Embryonic facial prominence (tissue), 1 donor: ENCODE data around the gene DSG1.
"Not testable (repeated sequence)": the region's sequence is repeated elsewhere in the genome, so short reads cannot be mapped to it uniquely, and the experiment has no call there.

Experiments
- DNase-seq: peaks from one replicate; pipeline ENCODE4 v3.0.0-alpha.2; 2016; ENCODE audit errors: extremely low spot score

The DSG1 gene

GRCh38 chr18:31343454-31343853 is 25.5 kb downstream of the DSG1 start:
- no peak for DNase-seq

GRCh38 chr18:31353336-31353735 is 35.4 kb downstream of the DSG1 start:
- not testable (repeated sequence) for DNase-seq

GRCh38 chr18:31354990-31355389 is 37.0 kb downstream of the DSG1 start:
- no peak for DNase-seq

- no peak for DNase-seq
Observed at GRCh38 chr18:31356025-31356424, 38.1 kb downstream of the DSG1 start.

- DNase-seq, result no peak
Observed at GRCh38 chr18:31364190-31364589, 46.2 kb downstream of the DSG1 start.

- no peak for DNase-seq
Observed at GRCh38 chr18:31369478-31369877, 51.5 kb downstream of the DSG1 start.

- DNase-seq, result no peak
Observed at GRCh38 chr18:31371989-31372388, 54.0 kb downstream of the DSG1 start.

GRCh38 chr18:31373641-31374040 is 55.7 kb downstream of the DSG1 start:
- no peak for DNase-seq

GRCh38 chr18:31376477-31376876 is 58.5 kb downstream of the DSG1 start, which contains the start of gene DSG4:
TSS of gene DSG4 (plus strand) at chr18:31376777. CDS start at chr18:31376912, 135 bp downstream.
- no peak for DNase-seq

- DNase-seq, result no peak
Observed at GRCh38 chr18:31380912-31381311, 63.0 kb downstream of the DSG1 start.

GRCh38 chr18:31382107-31382506 is 64.1 kb downstream of the DSG1 start:
- no peak for DNase-seq

GRCh38 chr18:31386741-31387140 is 68.8 kb downstream of the DSG1 start:
- no peak for DNase-seq

- no peak for DNase-seq
Observed at GRCh38 chr18:31393286-31393685, 75.3 kb downstream of the DSG1 start.

- no peak for DNase-seq
Observed at GRCh38 chr18:31396796-31397612, 79.0 kb downstream of the DSG1 start.

GRCh38 chr18:31398191-31398590 is 80.2 kb downstream of the DSG1 start:
- DNase-seq, result no peak

GRCh38 chr18:31399306-31400032 is 81.5 kb downstream of the DSG1 start:
- DNase-seq, result no peak

- no peak for DNase-seq
Observed at GRCh38 chr18:31401156-31402025, 83.4 kb downstream of the DSG1 start.

- DNase-seq, result no peak
Observed at GRCh38 chr18:31402026-31402373, 84.0 kb downstream of the DSG1 start.

GRCh38 chr18:31403409-31403808 is 85.4 kb downstream of the DSG1 start:
- DNase-seq, result no peak
